GM19372 (cell line): ENCODE results near the gene APBB2.

ENCODE experiments used
- ATAC-seq: cut with Tn5 transposase; IDR thresholded peaks from one replicate; pipeline ENCODE4 v1.9.1; 2021; ENCODE audit warnings: mild to moderate bottlenecking, low read depth, moderate library complexity; ENCODE audit not compliant: unreplicated experiment

Gene APBB2

GRCh38 chr4:41216294-41217019 is 2.1 kb upstream of the APBB2 start:
- no peak for ATAC-seq

- no peak for ATAC-seq
Observed at GRCh38 chr4:41215969-41216293, 1.6 kb upstream of the APBB2 start.

- no peak for ATAC-seq
Observed at GRCh38 chr4:41215155-41215554, 813 bp upstream of the APBB2 start.

- no peak for ATAC-seq
Observed at GRCh38 chr4:41214825-41215146, 444 bp upstream of the APBB2 start.

GRCh38 chr4:41213625-41214135 is 662 bp downstream of the APBB2 start:
- ATAC-seq: peak; percentile 3

GRCh38 chr4:41212616-41213203 is 1.6 kb downstream of the APBB2 start:
- ATAC-seq: no peak

- ATAC-seq: no peak
Observed at GRCh38 chr4:41211951-41212615, 2.3 kb downstream of the APBB2 start.

- no peak for ATAC-seq
Observed at GRCh38 chr4:41209901-41210300, 4.4 kb downstream of the APBB2 start.

GRCh38 chr4:41209187-41209586 is 5.2 kb downstream of the APBB2 start:
- no peak for ATAC-seq

- ATAC-seq: no peak
Observed at GRCh38 chr4:41207291-41207831, 7.0 kb downstream of the APBB2 start.

GRCh38 chr4:41205854-41206460 is 8.4 kb downstream of the APBB2 start:
- no peak for ATAC-seq

GRCh38 chr4:41205130-41205529 is 9.2 kb downstream of the APBB2 start:
- ATAC-seq: no peak

- no peak for ATAC-seq
Observed at GRCh38 chr4:41204400-41204978, 9.9 kb downstream of the APBB2 start.

GRCh38 chr4:41203841-41204240 is 10.5 kb downstream of the APBB2 start:
- no peak for ATAC-seq

GRCh38 chr4:41202820-41203568 is 11.3 kb downstream of the APBB2 start:
- no peak for ATAC-seq

- ATAC-seq: no peak
Observed at GRCh38 chr4:41202356-41202755, 12.0 kb downstream of the APBB2 start.

- ATAC-seq: no peak
Observed at GRCh38 chr4:41200486-41201017, 13.8 kb downstream of the APBB2 start.

- ATAC-seq: no peak
Observed at GRCh38 chr4:41199788-41200187, 14.6 kb downstream of the APBB2 start.

GRCh38 chr4:41197996-41198395 is 16.3 kb downstream of the APBB2 start:
- no peak for ATAC-seq

GRCh38 chr4:41197495-41197894 is 16.8 kb downstream of the APBB2 start:
- ATAC-seq: no peak
